K562 (cell line): ENCODE data around the gene ITPRIP. TPM values are rescaled to one million over a fixed set of nuclear protein-coding genes. Genes with fewer than 3 reads are reported as not detected.
A peak's percentile ranks its signal among the peaks of the same experiment; 100 is the strongest.

ENCODE experiments used
- ILK ChIP-seq: fragments of 450-650 bp; IDR thresholded peaks from 2 replicates; pipeline ENCODE4 v1.6.1; 2016; ENCODE audit warnings: missing genetic modification characterization, low read depth, mild to moderate bottlenecking, missing compliant biosample characterization, moderate library complexity, borderline replicate concordance
- NFRKB ChIP-seq: fragments of 450-650 bp; IDR thresholded peaks from 2 replicates; pipeline ENCODE4 v1.6.1; 2016; ENCODE audit warnings: low read depth
- PRPF4 ChIP-seq: fragments of 200-400 bp; formaldehyde crosslinking; IDR thresholded peaks from one replicate; pipeline ENCODE4 v1.6.1; 2017; ENCODE audit warnings: low read length, low read depth, mild to moderate bottlenecking; ENCODE audit not compliant: insufficient read depth, poor library complexity, severe bottlenecking
- RBFOX2 ChIP-seq: fragments of 200-400 bp; formaldehyde crosslinking; IDR thresholded peaks from 2 replicates; pipeline ENCODE4 v1.6.1; 2017; ENCODE audit warnings: low read depth, mild to moderate bottlenecking, low read length, moderate library complexity
- SMARCE1 ChIP-seq: fragments of 450-650 bp; IDR thresholded peaks from 2 replicates; pipeline ENCODE4 v1.7.1; 2016; ENCODE audit warnings: mild to moderate bottlenecking
- STAT6 ChIP-seq: sonication (generic); formaldehyde crosslinking; IDR thresholded peaks from 2 replicates; pipeline ENCODE4 v1.8.1; 2023; ENCODE audit warnings: mild to moderate bottlenecking, missing genetic modification reagents
- SUPT5H ChIP-seq: fragments of 450-650 bp; IDR thresholded peaks from 2 replicates; pipeline ENCODE4 v1.6.1; 2016
- TEAD1 ChIP-seq, 2 experiments: fragments of 450-650 bp in 1 of 2; sonication (generic) in 1 of 2; formaldehyde crosslinking; IDR thresholded peaks; 2 replicates each; pipeline versions ENCODE4 v1.4.0 to v1.8.0; 2020 to 2022; ENCODE audit warnings: mild to moderate bottlenecking in 2 of 2, missing genetic modification reagents in 1 of 2
- ZBTB17 ChIP-seq: fragments of 450-650 bp; formaldehyde crosslinking; IDR thresholded peaks from 2 replicates; pipeline ENCODE4 v1.4.0; 2020; ENCODE audit warnings: mild to moderate bottlenecking
- ZBTB40 ChIP-seq, 2 experiments: fragments of 450-650 bp in 1 of 2; sonication (generic) in 1 of 2; formaldehyde crosslinking in 1 of 2; IDR thresholded peaks; 2 replicates each; pipeline versions ENCODE4 v1.7.1 to v1.9.0; 2016 to 2022; ENCODE audit warnings: inconsistent platforms in 1 of 2, mild to moderate bottlenecking in 1 of 2, missing genetic modification reagents in 1 of 2
- ZNF140 ChIP-seq: fragments of 250-450 bp; sonication (Bioruptor Pico); IDR thresholded peaks from 2 replicates; pipeline ENCODE4 v1.8.0; 2021; ENCODE audit warnings: moderate library complexity, mild to moderate bottlenecking, inconsistent platforms
- ZNF165 ChIP-seq: fragments of 250-450 bp; sonication (Bioruptor Pico); IDR thresholded peaks from 2 replicates; pipeline ENCODE4 v1.4.0; 2020; ENCODE audit warnings: borderline replicate concordance
- polyA plus RNA-seq, 8 experiments: library from polyadenylated mRNA; depleted of rRNA in 4 of 8; stranded (reverse) in 5 of 8; unstranded in 3 of 8; fragments of >200 nt; fragmentation: Nextera tagmentation in 2 of 8; fragmentation: Illumina TruSeq in 1 of 8; extraction: Ambion mirVana in 2 of 8; extraction: Trizol in 1 of 8; gene quantifications; 2 replicates each; pipeline versions ENCODE4 v1.2.1 to v1.2.3, GENCODE V29; 2011 to 2014; ENCODE audit warnings: inconsistent platforms in 1 of 8, missing spikeins in 1 of 8
- total RNA-seq, 7 experiments: library from RNA; depleted of rRNA in 6 of 7; stranded (reverse); fragments of >200 nt in 6 of 7; fragmentation: Illumina TruSeq in 2 of 7; extraction: Trizol in 2 of 7; gene quantifications; 2 replicates each; pipeline versions ENCODE4 v1.2.1 to v1.2.3, GENCODE V29; 2011 to 2021; ENCODE audit warnings: low replicate concordance in 1 of 7
- TF ChIP-seq, protein P1 (sequence below): fragments of 250-450 bp; sonication (Bioruptor Pico); IDR thresholded peaks from 2 replicates; pipeline ENCODE4 v1.5.0; 2020; ENCODE audit warnings: mild to moderate bottlenecking, borderline replicate concordance

Gene ITPRIP
- total and polyA plus RNA-seq, 9 of the 15 experiments (the other 6 are each of a cell fraction or from before 2014, with no cell fraction given): 4.4 to 28.5 (median 10.9) TPM

GRCh38 chr10:104337985-104338735 is at the start of gene ITPRIP (continued):
- no peak for TF ChIP-seq ZNF140
- TF ChIP-seq ZBTB17 (CRISPR knock-in tag): 0 out of 2 replicates have a peak, but pooled peaks have one; percentile 13
- TF ChIP-seq SMARCE1: no peak
- TF ChIP-seq NFRKB: 0 out of 2 replicates have a peak, but pooled peaks have one; percentile 14
- no peak for TF ChIP-seq PRPF4
- TF ChIP-seq TEAD1 (CRISPR knock-in tag; IDR thresholded peaks at IDR 0.05): no peak
- no peak for TF ChIP-seq STAT6 (CRISPR knock-in tag)
- TF ChIP-seq ZBTB40 (IDR thresholded peaks at IDR 0.05): peak; percentile 18; the same call in 1 of the 2 replicates
- no peak for TF ChIP-seq ZBTB40 (CRISPR knock-in tag; IDR thresholded peaks at IDR 0.05)
- TF ChIP-seq, protein P1, sequence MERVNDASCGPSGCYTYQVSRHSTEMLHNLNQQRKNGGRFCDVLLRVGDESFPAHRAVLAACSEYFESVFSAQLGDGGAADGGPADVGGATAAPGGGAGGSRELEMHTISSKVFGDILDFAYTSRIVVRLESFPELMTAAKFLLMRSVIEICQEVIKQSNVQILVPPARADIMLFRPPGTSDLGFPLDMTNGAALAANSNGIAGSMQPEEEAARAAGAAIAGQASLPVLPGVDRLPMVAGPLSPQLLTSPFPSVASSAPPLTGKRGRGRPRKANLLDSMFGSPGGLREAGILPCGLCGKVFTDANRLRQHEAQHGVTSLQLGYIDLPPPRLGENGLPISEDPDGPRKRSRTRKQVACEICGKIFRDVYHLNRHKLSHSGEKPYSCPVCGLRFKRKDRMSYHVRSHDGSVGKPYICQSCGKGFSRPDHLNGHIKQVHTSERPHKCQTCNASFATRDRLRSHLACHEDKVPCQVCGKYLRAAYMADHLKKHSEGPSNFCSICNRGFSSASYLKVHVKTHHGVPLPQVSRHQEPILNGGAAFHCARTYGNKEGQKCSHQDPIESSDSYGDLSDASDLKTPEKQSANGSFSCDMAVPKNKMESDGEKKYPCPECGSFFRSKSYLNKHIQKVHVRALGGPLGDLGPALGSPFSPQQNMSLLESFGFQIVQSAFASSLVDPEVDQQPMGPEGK: no peak
- peak; percentile 63 for TF ChIP-seq SUPT5H
- peak; percentile 97 for TF ChIP-seq RBFOX2
- TF ChIP-seq ZNF165: no peak
- TF ChIP-seq ILK: no peak
